ENCODE measurements around the gene COBL.

The COBL gene

GRCh38 chr7:51035716-51036115 lies 280.9 kb downstream of the COBL start:
- DNase-seq: no peak

GRCh38 chr7:51034521-51035264 lies 281.9 kb downstream of the COBL start:
- DNase-seq: no peak

- DNase-seq: no peak
Measured at GRCh38 chr7:51033727-51034520, 282.7 kb downstream of the COBL start.

GRCh38 chr7:51031791-51032515 lies 284.7 kb downstream of the COBL start:
- no peak for DNase-seq

GRCh38 chr7:51031216-51031615 lies 285.4 kb downstream of the COBL start:
- no peak for DNase-seq

GRCh38 chr7:51029701-51030191 lies 286.9 kb downstream of the COBL start:
- DNase-seq: no peak

GRCh38 chr7:51029131-51029530 lies 287.5 kb downstream of the COBL start:
- DNase-seq: no peak

- no peak for DNase-seq
Measured at GRCh38 chr7:51027935-51028830, 288.4 kb downstream of the COBL start.

- DNase-seq: no peak
Measured at GRCh38 chr7:51027106-51027934, 289.3 kb downstream of the COBL start.

- no peak for DNase-seq
Measured at GRCh38 chr7:51026341-51026740, 290.3 kb downstream of the COBL start.

GRCh38 chr7:51025668-51026067 lies 290.9 kb downstream of the COBL start:
- no peak for DNase-seq

- DNase-seq: no peak
Measured at GRCh38 chr7:51024867-51025266, 291.7 kb downstream of the COBL start.

GRCh38 chr7:51023547-51023946 lies 293.1 kb downstream of the COBL start:
- DNase-seq: no peak

- DNase-seq: no peak
Measured at GRCh38 chr7:51022821-51023220, 293.8 kb downstream of the COBL start.

GRCh38 chr7:51021906-51022570 lies 294.6 kb downstream of the COBL start:
- no peak for DNase-seq

GRCh38 chr7:51020944-51021343 lies 295.7 kb downstream of the COBL start:
- no peak for DNase-seq

GRCh38 chr7:51019891-51020870 lies 296.4 kb downstream of the COBL start:
- DNase-seq: no peak

- no peak for DNase-seq
Measured at GRCh38 chr7:51019191-51019844, 297.3 kb downstream of the COBL start.

Data from T-helper 2 cell (primary cell).